Neural cell (in vitro differentiated cells): ENCODE measurements around the gene PLA2G2A.
"Not testable (repeated sequence)": the region's sequence is repeated elsewhere in the genome, so short reads cannot be mapped to it uniquely, and the experiment has no call there.

ENCODE experiments used
- CTCF ChIP-seq: fragments of 450-650 bp; IDR thresholded peaks from 2 replicates; pipeline ENCODE4 v1.5.1; 2014; ENCODE audit warnings: antibody characterized with exemption, mild to moderate bottlenecking, moderate library complexity; ENCODE audit not compliant: poor library complexity, severe bottlenecking
- EP300 ChIP-seq: fragments of 450-650 bp; conservative IDR thresholded peaks from 2 replicates; pipeline ENCODE4 v1.6.1; 2014; ENCODE audit warnings: antibody characterized with exemption, mild to moderate bottlenecking, moderate library complexity; ENCODE audit not compliant: poor library complexity, severe bottlenecking
- POLR2AphosphoS5 ChIP-seq: IDR thresholded peaks from 2 replicates; pipeline ENCODE4 v1.6.1; 2012
- REST ChIP-seq: IDR thresholded peaks from 2 replicates; pipeline ENCODE4 v1.6.1; 2012; ENCODE audit warnings: borderline replicate concordance
- TAF1 ChIP-seq: IDR thresholded peaks from 2 replicates; pipeline ENCODE4 v1.6.1; 2012; ENCODE audit warnings: low read depth

- TF ChIP-seq CTCF, POLR2AphosphoS5, REST, EP300, TAF1: not testable (repeated sequence)
Measured at GRCh38 chr1:19927130-19927421, 52.3 kb downstream of the PLA2G2A start.
